Trophoblast cell (in vitro differentiated cells and primary cell): ENCODE data around the gene PDGFD.

Source experiments
- DNase-seq, 2 donors: peaks; one replicate each; pipeline ENCODE4 v3.0.0-alpha.2; 2016
- H2AFZ ChIP-seq: 2 replicates; pipeline ENCODE4 v1.6.1; 2013; ENCODE audit warnings: low read length, moderate library complexity, mild to moderate bottlenecking; ENCODE audit not compliant: insufficient read depth, poor library complexity
- H2AK5ac ChIP-seq: 2 replicates; pipeline ENCODE4 v1.6.1; 2013; ENCODE audit warnings: mild to moderate bottlenecking, low read length
- H2BK120ac ChIP-seq: 2 replicates; pipeline ENCODE4 v1.6.1; 2013; ENCODE audit warnings: low read length, mild to moderate bottlenecking, moderate library complexity; ENCODE audit not compliant: insufficient read depth, poor library complexity
- H2BK12ac ChIP-seq: 2 replicates; pipeline ENCODE4 v1.6.1; 2013; ENCODE audit warnings: mild to moderate bottlenecking, low read length, moderate library complexity
- H2BK5ac ChIP-seq: 2 replicates; pipeline ENCODE4 v1.6.1; 2013; ENCODE audit warnings: low read length, low read depth, moderate library complexity, mild to moderate bottlenecking; ENCODE audit not compliant: poor library complexity
- H3K14ac ChIP-seq: 2 replicates; pipeline ENCODE4 v1.6.1; 2013; ENCODE audit warnings: mild to moderate bottlenecking, low read length
- H3K18ac ChIP-seq: 2 replicates; pipeline ENCODE4 v1.6.1; 2013; ENCODE audit warnings: mild to moderate bottlenecking, low read length
- H3K23ac ChIP-seq: 2 replicates; pipeline ENCODE4 v1.6.1; 2013; ENCODE audit warnings: low read length
- H3K27ac ChIP-seq: 2 replicates; pipeline ENCODE4 v1.5.1; 2013; ENCODE audit warnings: low read depth, mild to moderate bottlenecking, inconsistent platforms, low read length, moderate library complexity
- H3K27me3 ChIP-seq: 2 replicates; pipeline ENCODE4 v1.6.1; 2013; ENCODE audit warnings: inconsistent platforms, mild to moderate bottlenecking, low read length, moderate library complexity; ENCODE audit not compliant: insufficient read depth
- H3K36me3 ChIP-seq, 2 experiments: 1 replicate in 1 of 2; 2 replicates in 1 of 2; pipeline ENCODE4 v1.6.1; 2013; ENCODE audit warnings: low read length in 2 of 2, mild to moderate bottlenecking in 2 of 2, moderate library complexity in 1 of 2; ENCODE audit not compliant: insufficient read depth in 2 of 2, control insufficient read depth in 1 of 2
- H3K4ac ChIP-seq: 2 replicates; pipeline ENCODE4 v1.6.1; 2013; ENCODE audit warnings: low read depth, mild to moderate bottlenecking, low read length, moderate library complexity
- H3K4me1 ChIP-seq, 2 experiments: 1 replicate in 1 of 2; 2 replicates in 1 of 2; pipeline ENCODE4 v1.6.1; 2013; ENCODE audit warnings: low read length in 2 of 2, mild to moderate bottlenecking in 2 of 2, moderate library complexity in 1 of 2; ENCODE audit not compliant: insufficient read depth in 2 of 2, control insufficient read depth in 1 of 2
- H3K4me2 ChIP-seq: 2 replicates; pipeline ENCODE4 v1.6.1; 2013; ENCODE audit warnings: inconsistent platforms, mild to moderate bottlenecking, low read length, moderate library complexity
- H3K4me3 ChIP-seq: 2 replicates; pipeline ENCODE4 v1.5.1; 2013; ENCODE audit warnings: mild to moderate bottlenecking, low read depth, low read length, inconsistent platforms
- H3K79me1 ChIP-seq: one replicate; pipeline ENCODE4 v1.6.1; 2013; ENCODE audit warnings: low read length
- H3K79me2 ChIP-seq: 2 replicates; pipeline ENCODE4 v1.6.1; 2013; ENCODE audit warnings: low read length, mild to moderate bottlenecking; ENCODE audit not compliant: control insufficient read depth, insufficient read depth, poor library complexity
- H3K9ac ChIP-seq: 2 replicates; pipeline ENCODE4 v1.6.1; 2013; ENCODE audit warnings: mild to moderate bottlenecking, low read length
- H3K9me3 ChIP-seq: 2 replicates; pipeline ENCODE4 v1.6.1; 2013; ENCODE audit warnings: low read depth, mild to moderate bottlenecking, control low read depth, inconsistent platforms, low read length; ENCODE audit not compliant: insufficient read depth
- H4K12ac ChIP-seq: 2 replicates; pipeline ENCODE4 v1.6.1; 2013; ENCODE audit warnings: low read depth, mild to moderate bottlenecking, low read length, moderate library complexity
- H4K8ac ChIP-seq: 2 replicates; pipeline ENCODE4 v1.6.1; 2013; ENCODE audit warnings: low read depth, mild to moderate bottlenecking, low read length, moderate library complexity
- H4K91ac ChIP-seq: one replicate; pipeline ENCODE4 v1.6.1; 2013; ENCODE audit warnings: low read depth, mild to moderate bottlenecking, low read length, moderate library complexity
- WGBS: extraction: QIAGEN DNeasy Blood & Tissue Kit; methylation state at CpG from one replicate; pipeline ENCODE4 v1.1.7; 2013; ENCODE audit warnings: missing lambda C conversion rate; ENCODE audit not compliant: insufficient read length, insufficient coverage; ENCODE audit errors: extremely low coverage; 5-methylcytosine and 5-hydroxymethylcytosine counted together

Gene PDGFD

GRCh38 chr11:103920933-103921332 is 243.0 kb downstream of the PDGFD start:
- no peak overlapping the region for H2BK5ac ChIP-seq
- H4K12ac ChIP-seq = no peak overlapping the region
- H3K9ac ChIP-seq = no peak overlapping the region
- no peak overlapping the region for H4K8ac ChIP-seq
- peak overlapping the region; percentile 46 for H2AK5ac ChIP-seq
- H2BK12ac ChIP-seq = peak overlapping the region; percentile 49
- H3K14ac ChIP-seq = no peak overlapping the region
- H3K4me2 ChIP-seq = no peak overlapping the region
- H3K27me3 ChIP-seq = no peaks in the 10 kb centered on the region
- H3K4ac ChIP-seq = no peak overlapping the region
- H3K27ac ChIP-seq = no peak overlapping the region
- H3K79me1 ChIP-seq = peaks cover 5% of the 10 kb centered on the region
- DNase-seq = no peak
- H3K4me3 ChIP-seq = no peak overlapping the region
- H3K4me1 ChIP-seq = peaks cover 0 to 8% of the 10 kb centered on the region in 2 experiments
- H3K18ac ChIP-seq = no peak overlapping the region
- H3K23ac ChIP-seq = no peak overlapping the region
- H4K91ac ChIP-seq = no peak overlapping the region
- H3K36me3 ChIP-seq = no peaks in the 10 kb centered on the region
- H2AFZ ChIP-seq = no peak overlapping the region
- H3K9me3 ChIP-seq = no peaks in the 10 kb centered on the region
- no peak overlapping the region for H2BK120ac ChIP-seq
- no peaks in the 10 kb centered on the region for H3K79me2 ChIP-seq

- Histone ChIP-seq H2AFZ (no peak overlapping the region), H3K4me2 (no peak overlapping the region), H2BK5ac (no peak overlapping the region), H4K12ac (no peak overlapping the region), H4K91ac (no peak overlapping the region), H3K27ac (no peak overlapping the region), H3K4ac (no peak overlapping the region), H3K18ac (no peak overlapping the region), H3K79me1 (peaks cover 5% of the 10 kb centered on the region), H4K8ac (no peak overlapping the region), H2AK5ac (no peak overlapping the region), H3K27me3 (no peaks in the 10 kb centered on the region), H2BK12ac (no peak overlapping the region), H3K9ac (no peak overlapping the region), H3K36me3 (no peaks in the 10 kb centered on the region), H3K9me3 (no peaks in the 10 kb centered on the region), H3K79me2 (no peaks in the 10 kb centered on the region), H3K4me3 (no peak overlapping the region), H3K4me1 (peaks cover 0 to 8% of the 10 kb centered on the region in 2 experiments), H3K14ac (no peak overlapping the region), H2BK120ac (no peak overlapping the region), H3K23ac (no peak overlapping the region)
- peak in 1 of 2 donors; percentile 15 for DNase-seq
- WGBS = no CpG with 5 or more reads among the region's 1 CpG
These were observed 243.5 kb downstream of the PDGFD start for GRCh38 chr11:103920449-103920848.

- H3K79me2 ChIP-seq = no peaks in the 10 kb centered on the region
- H3K4me2 ChIP-seq = no peak overlapping the region
- H3K79me1 ChIP-seq = peaks cover 1% of the 10 kb centered on the region
- H2BK5ac ChIP-seq = no peak overlapping the region
- no peaks in the 10 kb centered on the region for H3K4me1 ChIP-seq
- no peak for DNase-seq
- no peak overlapping the region for H4K12ac ChIP-seq
- H3K23ac ChIP-seq = no peak overlapping the region
- no peak overlapping the region for H3K9ac ChIP-seq
- no peak overlapping the region for H3K27ac ChIP-seq
- peak overlapping the region; percentile 36 for H2BK12ac ChIP-seq
- no peaks in the 10 kb centered on the region for H3K9me3 ChIP-seq
- H3K4me3 ChIP-seq = no peak overlapping the region
- WGBS = no CpG with 5 or more reads among the region's 7 CpGs
- H4K8ac ChIP-seq = peak overlapping the region; percentile 16
- H2AFZ ChIP-seq = peak overlapping the region; percentile 12
- no peaks in the 10 kb centered on the region for H3K36me3 ChIP-seq
- H3K27me3 ChIP-seq = no peaks in the 10 kb centered on the region
- no peak overlapping the region for H3K18ac ChIP-seq
- no peak overlapping the region for H2BK120ac ChIP-seq
- no peak overlapping the region for H4K91ac ChIP-seq
- H3K14ac ChIP-seq = no peak overlapping the region
- H3K4ac ChIP-seq = no peak overlapping the region
- no peak overlapping the region for H2AK5ac ChIP-seq
These were observed 253.2 kb downstream of the PDGFD start for GRCh38 chr11:103910721-103911120.

DNA sequence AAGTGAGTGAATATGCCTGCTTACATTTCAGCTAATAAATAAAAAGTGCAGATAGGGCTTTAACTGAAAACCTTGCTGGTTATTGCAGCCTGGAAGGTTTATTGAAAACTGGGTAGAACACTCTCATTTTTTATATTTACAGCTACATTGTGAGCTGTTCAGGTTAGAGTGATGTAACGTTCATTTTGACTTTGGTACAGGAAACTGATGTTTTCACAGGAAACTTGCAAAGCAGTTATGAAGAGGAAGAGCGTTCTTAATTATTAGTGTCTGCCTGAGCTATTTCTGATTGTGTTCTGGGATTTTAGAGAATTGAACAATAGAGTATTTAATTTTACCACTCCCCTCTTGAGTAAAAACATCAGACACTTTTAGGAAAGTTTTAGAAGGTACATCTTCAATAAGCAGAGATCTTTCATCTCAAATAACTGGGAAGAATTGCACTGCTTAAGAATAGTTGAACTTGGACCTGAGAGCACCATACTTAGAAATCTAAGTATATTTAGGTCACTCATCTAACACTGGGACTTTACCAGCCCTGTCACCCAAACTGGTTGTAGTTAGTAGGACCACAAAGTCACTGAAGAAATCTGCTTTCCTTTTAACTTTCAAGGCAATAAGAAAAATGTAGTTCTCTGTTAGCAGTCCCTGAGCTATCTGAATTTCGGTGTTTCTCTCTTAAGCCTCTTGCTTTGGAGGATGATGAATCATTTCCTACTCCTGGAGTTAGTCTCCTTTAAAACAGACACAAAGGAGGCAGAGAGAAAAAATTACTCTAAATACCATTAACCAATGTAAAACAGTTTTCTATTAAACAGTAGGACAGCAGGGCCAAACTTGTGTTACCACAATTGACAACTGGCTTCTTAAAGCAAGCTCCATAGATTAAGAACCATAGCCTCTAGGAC is 256.1 kb downstream of the PDGFD start:
- no peak for DNase-seq
- no peaks in the 10 kb centered on the region for H3K36me3 ChIP-seq

More for the DNA sequence above, 256.1 kb downstream of the PDGFD start:
- H3K4me1 ChIP-seq = no peaks in the 10 kb centered on the region
- H3K9me3 ChIP-seq = no peaks in the 10 kb centered on the region
- no CpG with 5 or more reads among the region's 3 CpGs for WGBS
- H3K18ac ChIP-seq = no peak overlapping the region
- H3K14ac ChIP-seq = no peak overlapping the region
- H3K79me2 ChIP-seq = no peaks in the 10 kb centered on the region
- H3K4ac ChIP-seq = no peak overlapping the region
- H4K12ac ChIP-seq = no peak overlapping the region
- H2BK5ac ChIP-seq = no peak overlapping the region
- H3K4me2 ChIP-seq = no peak overlapping the region
- no peak overlapping the region for H4K91ac ChIP-seq
- H3K27ac ChIP-seq = no peak overlapping the region
- peaks cover 1% of the 10 kb centered on the region for H3K79me1 ChIP-seq
- H2AFZ ChIP-seq = no peak overlapping the region
- H4K8ac ChIP-seq = no peak overlapping the region
- no peaks in the 10 kb centered on the region for H3K27me3 ChIP-seq
- H2AK5ac ChIP-seq = no peak overlapping the region
- no peak overlapping the region for H2BK12ac ChIP-seq
- no peak overlapping the region for H2BK120ac ChIP-seq
- no peak overlapping the region for H3K9ac ChIP-seq
- no peak overlapping the region for H3K4me3 ChIP-seq
- H3K23ac ChIP-seq = no peak overlapping the region
